Measurements from ENCODE around the gene PABPC1L.

The PABPC1L gene

DNA sequence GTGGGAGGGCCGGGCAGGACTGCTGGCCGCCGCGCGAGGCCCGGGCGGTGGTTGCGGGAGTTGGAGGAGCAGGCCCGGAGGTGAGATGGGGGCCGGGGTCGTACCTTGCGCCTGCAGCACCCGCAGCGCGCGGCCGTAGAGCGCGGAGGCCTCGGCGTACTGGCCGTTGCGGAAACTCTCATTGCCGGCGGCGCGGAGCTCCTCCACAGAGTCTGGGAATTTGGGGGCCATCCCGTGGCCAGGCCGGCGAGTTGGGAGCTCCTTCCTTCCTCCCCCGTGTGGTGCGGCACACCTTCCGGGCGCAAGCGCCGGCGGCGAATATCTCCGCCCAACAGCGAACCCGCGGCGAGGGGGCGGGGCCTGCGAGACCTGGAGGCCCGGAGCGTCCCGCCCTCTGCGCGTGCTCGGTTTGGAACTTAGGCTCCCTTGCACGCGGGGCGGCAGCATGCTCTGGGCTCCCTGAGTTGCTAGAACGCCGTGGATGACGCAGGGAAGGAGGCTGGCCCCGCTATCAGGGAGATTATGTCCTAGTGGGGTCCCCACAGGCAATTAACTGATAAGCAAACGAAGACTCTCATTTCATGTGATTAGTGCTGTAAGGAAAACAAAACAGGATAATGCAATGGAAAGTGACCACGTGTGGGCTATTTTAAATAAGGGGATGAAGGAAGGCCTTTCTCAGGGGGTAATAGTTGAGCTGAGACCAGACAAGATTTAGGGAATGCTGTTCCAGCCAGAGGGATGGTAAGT is 50.4 kb downstream of the PABPC1L start, which contains the start of gene TOMM34 (continued):
- TF ChIP-seq WT1 (tag by site-specific recombination; IDR thresholded peaks at IDR 0.05) (no peak; the same call in 1 of the 2 replicates), ZNF76 (tag by site-specific recombination; IDR thresholded peaks at IDR 0.05; ENCODE audit: borderline replicate concordance, low read depth) (peak; percentile 45; the same call in 1 of the 2 replicates), ZNF544 (tag by site-specific recombination; IDR thresholded peaks at IDR 0.05) (no peak), RBAK (tag by site-specific recombination; IDR thresholded peaks at IDR 0.05) (no peak), KLF10 (tag by site-specific recombination; IDR thresholded peaks at IDR 0.05) (peak; percentile 50; the same call in 1 of the 2 replicates), ZNF707 (tag by site-specific recombination; IDR thresholded peaks at IDR 0.05) (no peak), ZNF391 (tag by site-specific recombination; IDR thresholded peaks at IDR 0.05; ENCODE audit: borderline replicate concordance, low read depth) (no peak), ZNF404 (tag by site-specific recombination; IDR thresholded peaks at IDR 0.05) (no peak), ZNF426 (tag by site-specific recombination; IDR thresholded peaks at IDR 0.05) (no peak), ZNF785 (tag by site-specific recombination; IDR thresholded peaks at IDR 0.05) (no peak), ZNF571 (tag by site-specific recombination; IDR thresholded peaks at IDR 0.05) (no peak), ZNF561 (tag by site-specific recombination; IDR thresholded peaks at IDR 0.05; ENCODE audit: borderline replicate concordance) (peak; percentile 73; the same call in 1 of the 2 replicates), ZNF664 (tag by site-specific recombination; IDR thresholded peaks at IDR 0.05) (no peak), ZSCAN16 (tag by site-specific recombination; IDR thresholded peaks at IDR 0.05) (no peak), ZNF132 (tag by site-specific recombination; IDR thresholded peaks at IDR 0.05; ENCODE audit: borderline replicate concordance) (no peak), BCL11B (tag by site-specific recombination; IDR thresholded peaks at IDR 0.05; ENCODE audit: low read depth) (no peak), ZNF837 (tag by site-specific recombination; IDR thresholded peaks at IDR 0.05) (no peak), SETDB1 (IDR thresholded peaks at IDR 0.05; ENCODE audit: insufficient read length, low read length) (no peak), ZNF768 (tag by site-specific recombination; IDR thresholded peaks at IDR 0.05) (no peak), ZNF146 (tag by site-specific recombination; IDR thresholded peaks at IDR 0.05) (no peak), ZNF624 (tag by site-specific recombination; IDR thresholded peaks at IDR 0.05) (no peak), SALL2 (tag by site-specific recombination; IDR thresholded peaks at IDR 0.05; ENCODE audit: borderline replicate concordance) (no peak), ZNF114 (tag by site-specific recombination; IDR thresholded peaks at IDR 0.05) (no peak), ZNF239 (tag by site-specific recombination; IDR thresholded peaks at IDR 0.05) (no peak)
- TF ChIP-seq, protein P1, sequence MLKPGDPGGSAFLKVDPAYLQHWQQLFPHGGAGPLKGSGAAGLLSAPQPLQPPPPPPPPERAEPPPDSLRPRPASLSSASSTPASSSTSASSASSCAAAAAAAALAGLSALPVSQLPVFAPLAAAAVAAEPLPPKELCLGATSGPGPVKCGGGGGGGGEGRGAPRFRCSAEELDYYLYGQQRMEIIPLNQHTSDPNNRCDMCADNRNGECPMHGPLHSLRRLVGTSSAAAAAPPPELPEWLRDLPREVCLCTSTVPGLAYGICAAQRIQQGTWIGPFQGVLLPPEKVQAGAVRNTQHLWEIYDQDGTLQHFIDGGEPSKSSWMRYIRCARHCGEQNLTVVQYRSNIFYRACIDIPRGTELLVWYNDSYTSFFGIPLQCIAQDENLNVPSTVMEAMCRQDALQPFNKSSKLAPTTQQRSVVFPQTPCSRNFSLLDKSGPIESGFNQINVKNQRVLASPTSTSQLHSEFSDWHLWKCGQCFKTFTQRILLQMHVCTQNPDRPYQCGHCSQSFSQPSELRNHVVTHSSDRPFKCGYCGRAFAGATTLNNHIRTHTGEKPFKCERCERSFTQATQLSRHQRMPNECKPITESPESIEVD (tag by site-specific recombination; IDR thresholded peaks at IDR 0.05): no peak
- TF ChIP-seq, protein P2, sequence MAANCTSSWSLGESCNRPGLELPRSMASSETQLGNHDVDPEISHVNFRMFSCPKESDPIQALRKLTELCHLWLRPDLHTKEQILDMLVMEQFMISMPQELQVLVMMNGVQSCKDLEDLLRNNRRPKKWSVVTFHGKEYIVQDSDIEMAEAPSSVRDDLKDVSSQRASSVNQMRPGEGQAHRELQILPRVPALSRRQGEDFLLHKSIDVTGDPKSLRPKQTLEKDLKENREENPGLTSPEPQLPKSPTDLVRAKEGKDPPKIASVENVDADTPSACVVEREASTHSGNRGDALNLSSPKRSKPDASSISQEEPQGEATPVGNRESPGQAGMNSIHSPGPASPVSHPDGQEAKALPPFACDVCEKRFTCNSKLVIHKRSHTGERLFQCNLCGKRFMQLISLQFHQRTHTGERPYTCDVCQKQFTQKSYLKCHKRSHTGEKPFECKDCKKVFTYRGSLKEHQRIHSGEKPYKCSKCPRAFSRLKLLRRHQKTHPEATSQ (tag by site-specific recombination; IDR thresholded peaks at IDR 0.05): peak; percentile 84; the same call in 1 of the 2 replicates
- TF ChIP-seq, protein P3, sequence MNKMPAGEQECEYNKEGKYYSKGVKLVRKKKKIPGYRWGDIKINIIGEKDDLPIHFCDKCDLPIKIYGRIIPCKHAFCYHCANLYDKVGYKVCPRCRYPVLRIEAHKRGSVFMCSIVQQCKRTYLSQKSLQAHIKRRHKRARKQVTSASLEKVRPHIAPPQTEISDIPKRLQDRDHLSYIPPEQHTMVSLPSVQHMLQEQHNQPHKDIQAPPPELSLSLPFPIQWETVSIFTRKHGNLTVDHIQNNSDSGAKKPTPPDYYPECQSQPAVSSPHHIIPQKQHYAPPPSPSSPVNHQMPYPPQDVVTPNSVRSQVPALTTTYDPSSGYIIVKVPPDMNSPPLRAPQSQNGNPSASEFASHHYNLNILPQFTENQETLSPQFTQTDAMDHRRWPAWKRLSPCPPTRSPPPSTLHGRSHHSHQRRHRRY (tag by site-specific recombination; IDR thresholded peaks at IDR 0.05): no peak
- TF ChIP-seq, protein P4, sequence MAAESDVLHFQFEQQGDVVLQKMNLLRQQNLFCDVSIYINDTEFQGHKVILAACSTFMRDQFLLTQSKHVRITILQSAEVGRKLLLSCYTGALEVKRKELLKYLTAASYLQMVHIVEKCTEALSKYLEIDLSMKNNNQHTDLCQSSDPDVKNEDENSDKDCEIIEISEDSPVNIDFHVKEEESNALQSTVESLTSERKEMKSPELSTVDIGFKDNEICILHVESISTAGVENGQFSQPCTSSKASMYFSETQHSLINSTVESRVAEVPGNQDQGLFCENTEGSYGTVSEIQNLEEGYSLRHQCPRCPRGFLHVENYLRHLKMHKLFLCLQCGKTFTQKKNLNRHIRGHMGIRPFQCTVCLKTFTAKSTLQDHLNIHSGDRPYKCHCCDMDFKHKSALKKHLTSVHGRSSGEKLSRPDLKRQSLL (tag by site-specific recombination; IDR thresholded peaks at IDR 0.05): peak; percentile 68; the same call in 1 of the 2 replicates
- TF ChIP-seq, protein P5, sequence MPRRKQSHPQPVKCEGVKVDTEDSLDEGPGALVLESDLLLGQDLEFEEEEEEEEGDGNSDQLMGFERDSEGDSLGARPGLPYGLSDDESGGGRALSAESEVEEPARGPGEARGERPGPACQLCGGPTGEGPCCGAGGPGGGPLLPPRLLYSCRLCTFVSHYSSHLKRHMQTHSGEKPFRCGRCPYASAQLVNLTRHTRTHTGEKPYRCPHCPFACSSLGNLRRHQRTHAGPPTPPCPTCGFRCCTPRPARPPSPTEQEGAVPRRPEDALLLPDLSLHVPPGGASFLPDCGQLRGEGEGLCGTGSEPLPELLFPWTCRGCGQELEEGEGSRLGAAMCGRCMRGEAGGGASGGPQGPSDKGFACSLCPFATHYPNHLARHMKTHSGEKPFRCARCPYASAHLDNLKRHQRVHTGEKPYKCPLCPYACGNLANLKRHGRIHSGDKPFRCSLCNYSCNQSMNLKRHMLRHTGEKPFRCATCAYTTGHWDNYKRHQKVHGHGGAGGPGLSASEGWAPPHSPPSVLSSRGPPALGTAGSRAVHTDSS (tag by site-specific recombination; IDR thresholded peaks at IDR 0.05): no peak
- TF ChIP-seq, protein P6, sequence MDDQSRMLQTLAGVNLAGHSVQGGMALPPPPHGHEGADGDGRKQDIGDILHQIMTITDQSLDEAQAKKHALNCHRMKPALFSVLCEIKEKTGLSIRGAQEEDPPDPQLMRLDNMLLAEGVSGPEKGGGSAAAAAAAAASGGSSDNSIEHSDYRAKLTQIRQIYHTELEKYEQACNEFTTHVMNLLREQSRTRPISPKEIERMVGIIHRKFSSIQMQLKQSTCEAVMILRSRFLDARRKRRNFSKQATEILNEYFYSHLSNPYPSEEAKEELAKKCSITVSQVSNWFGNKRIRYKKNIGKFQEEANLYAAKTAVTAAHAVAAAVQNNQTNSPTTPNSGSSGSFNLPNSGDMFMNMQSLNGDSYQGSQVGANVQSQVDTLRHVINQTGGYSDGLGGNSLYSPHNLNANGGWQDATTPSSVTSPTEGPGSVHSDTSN (CRISPR knock-in tag; IDR thresholded peaks at IDR 0.05): no peak
- TF ChIP-seq, protein P7, sequence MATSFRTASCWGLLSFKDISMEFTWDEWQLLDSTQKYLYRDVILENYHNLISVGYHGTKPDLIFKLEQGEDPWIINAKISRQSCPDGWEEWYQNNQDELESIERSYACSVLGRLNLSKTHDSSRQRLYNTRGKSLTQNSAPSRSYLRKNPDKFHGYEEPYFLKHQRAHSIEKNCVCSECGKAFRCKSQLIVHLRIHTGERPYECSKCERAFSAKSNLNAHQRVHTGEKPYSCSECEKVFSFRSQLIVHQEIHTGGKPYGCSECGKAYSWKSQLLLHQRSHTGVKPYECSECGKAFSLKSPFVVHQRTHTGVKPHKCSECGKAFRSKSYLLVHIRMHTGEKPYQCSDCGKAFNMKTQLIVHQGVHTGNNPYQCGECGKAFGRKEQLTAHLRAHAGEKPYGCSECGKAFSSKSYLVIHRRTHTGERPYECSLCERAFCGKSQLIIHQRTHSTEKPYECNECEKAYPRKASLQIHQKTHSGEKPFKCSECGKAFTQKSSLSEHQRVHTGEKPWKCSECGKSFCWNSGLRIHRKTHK (tag by site-specific recombination; IDR thresholded peaks at IDR 0.05): no peak
